ENCODE results near the gene DPEP2.
"Not testable (repeated sequence)": the region's sequence is repeated elsewhere in the genome, so short reads cannot be mapped to it uniquely, and the experiment has no call there.

The DPEP2 gene

GRCh38 chr16:68005211-68005610, 5.9 kb upstream of the DPEP2 start:
- DNase-seq: no peak

DNA sequence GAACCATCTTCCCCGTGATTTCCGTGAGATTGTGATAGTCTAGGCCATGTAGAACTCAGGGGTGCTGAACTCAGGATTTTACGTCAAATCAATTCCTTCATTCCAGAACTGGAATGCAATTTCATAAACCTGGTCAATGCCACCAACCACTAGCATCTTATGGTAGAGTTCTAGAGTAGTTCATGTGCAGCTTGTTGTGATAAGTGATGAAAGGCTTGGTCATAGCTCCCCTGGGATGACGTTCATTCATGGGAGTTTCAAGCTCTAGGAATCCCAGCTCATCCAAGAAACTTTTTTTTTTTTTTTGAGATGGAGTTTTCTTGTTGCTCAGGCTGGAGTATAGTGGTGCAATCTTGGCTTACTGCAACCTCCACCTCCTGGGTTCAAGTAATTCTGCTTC, 3.7 kb upstream of the DPEP2 start:
- DNase-seq: no peak

- no peak for DNase-seq
Observed at GRCh38 chr16:68000450-68000849, 1.2 kb upstream of the DPEP2 start.

DNA sequence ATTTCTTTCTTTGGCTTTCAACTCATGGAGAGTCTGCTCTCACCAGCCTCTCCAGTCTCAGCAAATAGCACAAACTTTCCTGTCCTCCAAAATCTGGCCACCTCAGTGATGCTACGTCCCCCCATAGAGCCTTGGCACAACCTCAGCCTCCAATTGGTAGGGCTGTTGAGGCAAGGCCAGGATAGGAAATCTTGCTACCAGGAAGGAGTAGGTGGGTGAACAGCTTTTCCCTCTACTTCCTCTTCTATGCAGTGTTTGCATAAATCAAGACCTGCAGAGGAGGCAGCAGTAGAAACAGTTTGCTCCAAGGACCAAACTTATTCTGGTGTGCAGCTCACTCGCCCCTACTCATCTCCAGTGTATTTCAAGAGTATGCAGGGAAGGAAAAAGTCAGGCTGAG, 701 bp upstream of the DPEP2 start:
- DNase-seq: no peak

- not testable (repeated sequence) for DNase-seq
Observed at GRCh38 chr16:67998231-67998778, 979 bp downstream of the DPEP2 start.

DNA sequence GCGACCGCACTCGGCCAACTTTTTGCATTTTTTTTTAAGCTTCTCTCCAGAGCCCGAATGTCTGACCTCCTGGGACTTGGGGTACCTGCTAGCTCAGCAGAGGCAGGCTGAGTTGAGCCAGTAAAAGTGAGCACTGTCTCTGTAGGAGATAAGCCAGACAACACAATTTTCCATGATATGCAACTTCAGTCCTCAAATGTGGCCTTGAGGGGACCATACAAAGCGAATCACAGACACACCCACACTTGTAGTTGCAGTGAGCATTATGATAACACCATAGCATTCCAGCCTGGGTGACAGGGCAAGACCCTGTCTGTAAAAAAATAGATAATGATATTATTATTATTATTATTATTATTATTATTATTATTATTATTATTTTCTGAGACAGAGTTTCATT, 2.6 kb downstream of the DPEP2 start:
- DNase-seq: no peak

DNA sequence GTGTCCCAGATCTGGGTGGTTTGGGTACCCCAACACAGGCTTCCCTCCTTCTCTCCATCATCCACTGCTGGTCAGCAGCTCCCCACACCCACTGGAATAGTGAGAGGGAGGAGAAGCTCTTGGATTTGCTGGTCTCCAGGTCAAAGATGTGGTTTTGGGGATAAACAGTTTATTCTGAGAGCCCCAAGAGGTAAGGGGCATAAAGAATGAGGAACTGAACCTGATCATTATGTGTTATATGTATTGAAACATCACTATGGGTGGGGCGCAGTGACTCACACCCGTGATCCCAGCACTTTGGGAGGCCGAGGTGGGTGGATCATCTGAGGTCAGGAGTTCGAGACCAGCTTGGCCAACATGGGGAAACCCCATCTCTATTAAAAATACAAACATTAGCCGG, 3.9 kb downstream of the DPEP2 start:
- DNase-seq: no peak

- not testable (repeated sequence) for DNase-seq
Observed at GRCh38 chr16:67994040-67994408, 5.3 kb downstream of the DPEP2 start.

DNA sequence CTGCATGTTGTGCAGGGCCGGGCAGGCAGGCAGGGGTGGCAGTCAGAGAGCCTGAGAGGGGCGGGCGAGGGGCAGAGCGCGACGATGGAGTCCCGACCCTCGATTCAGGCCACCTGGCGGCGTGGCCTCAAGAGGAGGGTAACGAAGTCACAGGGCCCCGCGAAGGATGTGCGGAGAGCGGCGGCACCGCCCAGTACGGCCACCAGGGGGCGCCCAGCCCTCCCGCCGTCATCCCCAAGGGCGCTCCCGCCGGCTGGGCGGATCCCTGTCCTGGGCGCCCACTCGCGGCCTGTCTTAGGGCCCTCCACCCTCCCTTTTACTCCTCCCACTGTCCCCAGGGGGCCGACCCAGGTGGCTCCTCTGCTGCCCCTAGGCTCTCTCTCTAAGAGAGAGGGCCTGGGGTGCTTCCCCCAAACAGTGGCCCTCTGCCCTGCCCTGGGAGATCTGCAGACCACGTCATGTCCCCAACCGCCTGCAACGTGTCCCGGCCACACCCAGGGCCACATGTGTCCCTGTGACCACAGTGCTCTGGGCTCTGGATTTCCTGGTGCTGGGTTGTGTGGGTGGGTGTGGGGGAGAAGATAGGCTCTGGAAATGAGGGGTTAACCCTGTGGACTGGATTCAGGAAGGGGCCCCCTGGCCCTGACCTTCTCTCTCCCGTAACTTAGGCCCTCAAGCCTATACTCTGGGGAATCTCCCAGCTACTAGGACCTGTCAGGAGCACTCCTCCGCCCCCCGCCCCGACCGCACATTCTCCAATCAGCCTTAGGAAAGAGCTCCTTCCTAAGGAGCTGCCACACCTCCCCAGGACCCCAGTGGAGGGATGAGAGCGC, 5.9 kb downstream of the DPEP2 start:
- DNase-seq: no peak

DNA sequence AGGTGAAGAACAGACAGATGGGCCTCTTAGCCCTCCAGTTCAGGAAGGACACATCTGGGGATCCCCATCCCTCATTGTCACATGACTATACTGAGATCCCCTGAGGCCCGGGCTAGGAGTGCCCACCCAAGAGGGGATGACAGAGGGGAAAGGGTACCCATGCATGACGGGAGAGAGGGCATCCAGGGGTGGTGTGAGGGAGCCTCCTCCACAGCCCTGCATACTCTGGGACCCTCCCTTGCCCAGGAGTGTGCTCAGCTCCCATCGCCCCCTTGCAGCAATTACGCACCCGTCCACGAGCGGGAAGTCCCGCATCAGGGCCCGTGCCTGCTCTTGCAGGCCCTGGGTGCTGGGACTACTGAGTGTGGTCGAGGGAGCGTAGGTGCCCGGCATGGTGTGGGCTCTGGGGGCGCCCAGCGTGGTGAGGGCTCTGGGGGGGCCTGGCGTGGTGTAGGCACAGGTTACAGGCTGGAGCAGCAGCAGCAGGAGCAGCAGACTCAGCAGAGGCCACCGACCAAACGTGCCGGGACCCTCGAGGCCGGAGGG, 6.5 kb downstream of the DPEP2 start:
- no peak for DNase-seq

DNA sequence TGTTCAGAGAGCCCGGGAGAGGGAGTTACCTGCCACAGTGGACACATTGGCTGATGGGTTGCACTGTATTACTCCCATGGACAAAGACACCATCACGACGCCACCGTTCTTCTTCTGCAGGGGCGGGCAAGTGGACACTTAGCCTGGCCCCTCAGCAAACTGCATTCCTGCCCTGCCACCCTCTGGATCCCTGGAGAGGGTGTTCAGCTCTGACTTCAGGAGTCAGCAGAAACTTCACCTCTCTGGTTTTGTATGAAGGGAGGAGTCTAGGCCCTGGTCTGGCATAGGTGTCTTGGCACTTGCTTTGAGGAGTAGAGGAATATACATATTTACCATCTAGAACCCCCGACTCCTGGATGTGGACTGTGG, 9.3 kb downstream of the DPEP2 start:
- no peak for DNase-seq

DNA sequence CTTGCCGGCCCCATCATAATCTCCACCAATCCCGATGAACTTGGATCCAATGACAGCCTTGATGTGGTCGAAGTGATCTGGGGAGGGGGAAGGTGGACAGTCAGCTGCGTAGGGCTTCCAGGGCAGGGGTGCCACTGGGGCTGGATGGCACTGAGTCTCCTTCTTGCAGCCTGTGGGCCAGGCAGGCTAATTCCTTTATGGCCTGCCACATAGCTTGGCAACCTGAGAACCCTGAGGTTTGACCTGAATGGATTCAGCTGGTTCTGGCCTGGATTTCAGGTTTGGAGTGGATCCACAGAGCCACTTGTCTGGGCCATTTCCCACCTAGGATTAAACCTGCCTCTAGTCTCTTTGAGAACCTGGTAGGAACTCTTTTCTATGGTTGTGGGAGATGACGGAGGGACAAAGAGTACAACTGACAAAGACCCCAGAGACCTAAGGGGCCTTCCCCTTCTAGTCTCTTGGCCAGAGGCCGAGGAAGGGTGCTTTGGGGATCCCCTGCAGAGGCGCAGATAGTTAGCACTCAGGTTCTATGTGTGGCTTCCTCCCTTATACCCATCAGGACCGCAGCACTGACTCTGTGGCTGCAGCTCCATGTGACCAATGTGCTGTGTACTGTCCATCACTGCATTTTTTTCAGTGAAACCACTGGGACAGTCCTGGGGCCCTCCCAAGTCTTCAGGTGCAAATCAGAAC, 9.8 kb downstream of the DPEP2 start:
- DNase-seq: no peak

DNA sequence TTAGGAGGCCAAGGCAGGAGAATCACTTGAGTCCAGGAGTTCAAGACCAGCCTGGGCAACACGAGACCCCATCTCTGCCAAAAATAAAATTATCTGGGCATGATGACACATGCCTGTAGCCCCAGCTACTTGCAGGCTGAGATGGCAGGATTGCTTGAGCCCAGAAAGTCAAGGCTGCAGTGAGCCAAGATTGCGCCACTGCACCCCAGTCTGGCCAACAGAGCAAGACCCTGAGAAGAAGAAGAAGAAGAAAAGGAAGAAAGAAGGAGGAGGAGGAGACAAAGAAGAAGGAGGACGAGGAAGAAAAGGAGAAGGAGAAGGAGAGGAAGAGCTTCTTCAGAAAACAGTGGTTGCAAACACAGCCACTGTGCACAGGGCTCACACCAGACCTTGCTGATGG, 10.6 kb downstream of the DPEP2 start:
- no peak for DNase-seq

GRCh38 chr16:67987460-67988160, 11.7 kb downstream of the DPEP2 start:
- no peak for DNase-seq

DNA sequence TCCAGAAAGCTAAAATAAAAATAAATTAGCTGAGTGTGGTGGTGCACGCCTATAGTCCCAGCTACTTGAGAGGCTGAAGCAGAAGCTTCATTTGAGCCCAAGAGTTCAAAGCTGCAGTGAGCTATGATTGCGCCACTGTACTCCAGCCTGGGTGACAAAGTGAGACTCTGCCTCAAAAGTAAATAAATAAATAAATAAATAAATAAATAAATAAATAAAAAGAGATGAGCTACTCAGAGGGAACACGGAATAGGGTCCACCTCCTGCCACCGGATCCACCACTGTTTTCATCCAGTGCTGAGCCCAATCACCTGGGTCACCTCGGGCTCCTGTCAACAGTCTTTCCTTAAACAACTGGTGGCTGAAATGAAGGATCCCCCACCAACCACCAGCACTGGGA, 12.3 kb downstream of the DPEP2 start:
- no peak for DNase-seq

GRCh38 chr16:67982011-67982696, 17.1 kb downstream of the DPEP2 start:
- no peak for DNase-seq

GRCh38 chr16:67979955-67980678, 19.2 kb downstream of the DPEP2 start, which contains the start of gene DPEP3:
Gene DPEP3, minus strand, starts transcription at chr16:67980499. Its CDS starts 119 bp downstream, at chr16:67980380.
- no peak for DNase-seq

GRCh38 chr16:67977469-67978227, 21.6 kb downstream of the DPEP2 start:
- DNase-seq: no peak

DNA sequence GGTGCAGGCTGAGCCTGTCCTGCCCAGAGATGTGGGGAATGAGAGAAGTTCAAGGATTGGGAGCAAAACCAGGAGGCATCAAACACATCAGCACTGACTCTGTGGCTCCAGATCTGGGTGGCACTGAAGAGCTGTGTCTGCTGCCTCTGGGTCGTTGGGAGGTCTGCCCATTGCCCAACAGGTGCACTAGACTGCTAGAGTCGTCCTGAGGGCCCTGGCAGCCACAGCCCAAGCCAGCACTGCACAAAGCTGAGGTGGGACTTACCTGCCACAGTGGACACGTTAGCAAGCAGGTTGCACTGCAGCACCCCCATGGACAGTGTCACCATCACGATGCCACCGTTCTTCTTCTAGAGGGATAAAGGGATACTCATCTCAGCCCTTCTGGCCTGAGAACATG, 22.3 kb downstream of the DPEP2 start:
- DNase-seq: no peak

DNA sequence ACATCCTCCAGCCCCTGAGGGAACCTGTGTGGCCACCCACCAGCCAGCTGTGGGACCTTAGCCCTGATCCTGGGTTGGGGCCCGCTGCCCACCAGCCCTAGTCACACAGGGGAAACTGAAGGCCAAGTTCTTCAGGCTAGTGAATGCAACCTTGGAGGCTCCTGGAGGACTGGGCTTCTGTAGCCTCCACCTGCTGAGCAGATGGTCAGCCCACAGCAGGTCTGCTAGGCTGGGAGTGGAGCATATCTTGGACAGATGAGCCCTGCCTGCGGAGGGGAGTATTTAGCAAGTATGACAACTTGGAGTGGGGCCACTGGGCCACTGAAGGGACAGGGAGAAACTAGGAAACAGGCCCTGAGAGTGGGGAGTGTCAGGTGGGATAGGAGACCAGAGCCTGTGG, 23.1 kb downstream of the DPEP2 start:
- no peak for DNase-seq
